ENCODE results near the gene TMEM39A.
A peak's percentile ranks its signal among the peaks of the same experiment; 100 is the strongest.

Gene TMEM39A

GRCh38 chr3:119463171-119464169, at the start of gene TMEM39A:
TSS of gene TMEM39A (minus strand) at chr3:119463615. CDS start at chr3:119462074, 1,541 bp downstream.
- Histone ChIP-seq H3K36me3 (peaks cover 32% of the 10 kb centered on the region), H3K4me2 (peak within 1 kb of the TSS; percentile 92), H3K9me3 (no peaks in the 10 kb centered on the region), H3K27me3 (no peaks in the 10 kb centered on the region), H3K9ac (peak within 1 kb of the TSS; percentile 89), H3K27ac (peak within 1 kb of the TSS; percentile 81), H3K4me1 (peaks cover 26% of the 10 kb centered on the region), H3K4me3 (peak within 1 kb of the TSS; percentile 84), H4K20me1 (no peaks in the 10 kb centered on the region)
- no peak for TF ChIP-seq Cebpa-rat (IDR thresholded peaks at IDR 0.05)

- Histone ChIP-seq H3K9me3 (no peaks in the 10 kb centered on the region), H3K36me3 (peaks cover 69% of the 10 kb centered on the region), H4K20me1 (no peaks in the 10 kb centered on the region), H3K9ac (no peak overlapping the region), H3K4me2 (no peak overlapping the region), H3K27me3 (no peaks in the 10 kb centered on the region), H3K27ac (no peak overlapping the region), H3K4me3 (no peak overlapping the region), H3K4me1 (0 out of 2 replicates have a peak, but pooled peaks cover 4% of the 10 kb centered on the region)
- no peak for TF ChIP-seq Cebpa-rat (IDR thresholded peaks at IDR 0.05)
These were observed 47.3 kb upstream of the TMEM39A start for GRCh38 chr3:119510690-119511089.

GRCh38 chr3:119508172-119508845, 44.9 kb upstream of the TMEM39A start:
- Histone ChIP-seq H3K27ac (no peak overlapping the region), H3K4me1 (0 out of 2 replicates have a peak, but pooled peaks cover 4% of the 10 kb centered on the region), H3K27me3 (no peaks in the 10 kb centered on the region), H3K9me3 (no peaks in the 10 kb centered on the region), H4K20me1 (no peaks in the 10 kb centered on the region), H3K36me3 (peaks cover 64% of the 10 kb centered on the region), H3K4me3 (no peak overlapping the region), H3K9ac (no peak overlapping the region), H3K4me2 (no peak overlapping the region)
- TF ChIP-seq Cebpa-rat (IDR thresholded peaks at IDR 0.05), result no peak

GRCh38 chr3:119507404-119507803, 44.0 kb upstream of the TMEM39A start:
- no peaks in the 10 kb centered on the region for H3K9me3 ChIP-seq
- no peaks in the 10 kb centered on the region for H3K27me3 ChIP-seq
- no peak overlapping the region for H3K9ac ChIP-seq
- no peaks in the 10 kb centered on the region for H4K20me1 ChIP-seq
- no peak for TF ChIP-seq Cebpa-rat (IDR thresholded peaks at IDR 0.05)
- H3K4me1 ChIP-seq, result 0 out of 2 replicates have a peak, but pooled peaks cover 4% of the 10 kb centered on the region
- H3K4me2 ChIP-seq, result no peak overlapping the region
- no peak overlapping the region for H3K4me3 ChIP-seq
- H3K27ac ChIP-seq, result no peak overlapping the region
- peaks cover 60% of the 10 kb centered on the region for H3K36me3 ChIP-seq

- Histone ChIP-seq H3K36me3 (peaks cover 60% of the 10 kb centered on the region), H3K9me3 (no peaks in the 10 kb centered on the region), H3K4me1 (peaks cover 4% of the 10 kb centered on the region; the same call in 1 of the 2 replicates), H3K27ac (no peak overlapping the region), H3K27me3 (no peaks in the 10 kb centered on the region), H3K9ac (no peak overlapping the region), H3K4me2 (no peak overlapping the region), H4K20me1 (no peaks in the 10 kb centered on the region), H3K4me3 (no peak overlapping the region)
- no peak for TF ChIP-seq Cebpa-rat (IDR thresholded peaks at IDR 0.05)
These were observed 43.2 kb upstream of the TMEM39A start for GRCh38 chr3:119506631-119507030.

GRCh38 chr3:119500901-119501300, 37.5 kb upstream of the TMEM39A start:
- Histone ChIP-seq H3K36me3 (peaks cover 27% of the 10 kb centered on the region), H3K9me3 (no peaks in the 10 kb centered on the region), H3K4me2 (no peak overlapping the region), H3K27me3 (no peaks in the 10 kb centered on the region), H3K27ac (no peak overlapping the region), H3K4me1 (peaks cover 33% of the 10 kb centered on the region), H3K9ac (no peak overlapping the region), H3K4me3 (no peak overlapping the region), H4K20me1 (no peaks in the 10 kb centered on the region)
- no peak for TF ChIP-seq Cebpa-rat (IDR thresholded peaks at IDR 0.05)

- Histone ChIP-seq H3K36me3 (peaks cover 21% of the 10 kb centered on the region), H3K27ac (no peak overlapping the region), H3K4me2 (peak overlapping the region; percentile 84), H3K4me3 (no peak overlapping the region), H4K20me1 (no peaks in the 10 kb centered on the region), H3K4me1 (peaks cover 33% of the 10 kb centered on the region), H3K27me3 (no peaks in the 10 kb centered on the region), H3K9ac (no peak overlapping the region), H3K9me3 (no peaks in the 10 kb centered on the region)
- TF ChIP-seq Cebpa-rat (IDR thresholded peaks at IDR 0.05), result no peak
These were observed 36.9 kb upstream of the TMEM39A start for GRCh38 chr3:119500265-119500664.

GRCh38 chr3:119498186-119499011, 35.0 kb upstream of the TMEM39A start, which contains the start of gene TIMMDC1:
TSS of gene TIMMDC1 (plus strand) at chr3:119498547. CDS start at chr3:119498734, 187 bp downstream.
- peak within 1 kb of the TSS; percentile 87 for H3K27ac ChIP-seq
- H4K20me1 ChIP-seq, result no peaks in the 10 kb centered on the region
- no peak for TF ChIP-seq Cebpa-rat (IDR thresholded peaks at IDR 0.05)

GRCh38 chr3:119497820-119498185, 34.4 kb upstream of the TMEM39A start:
- Histone ChIP-seq H3K27ac (peak overlapping the region; percentile 87), H3K27me3 (no peaks in the 10 kb centered on the region)
- no peak for TF ChIP-seq Cebpa-rat (IDR thresholded peaks at IDR 0.05)

More at GRCh38 chr3:119498186-119499011, 35.0 kb upstream of the TMEM39A start, which contains the start of gene TIMMDC1:
- Histone ChIP-seq H3K9ac (peak within 1 kb of the TSS; percentile 89), H3K36me3 (peaks cover 7% of the 10 kb centered on the region; the same call in 1 of the 2 replicates), H3K4me1 (peaks cover 33% of the 10 kb centered on the region), H3K9me3 (no peaks in the 10 kb centered on the region), H3K27me3 (no peaks in the 10 kb centered on the region), H3K4me3 (peak within 1 kb of the TSS; percentile 80), H3K4me2 (peak within 1 kb of the TSS; percentile 84)

More at GRCh38 chr3:119497820-119498185, 34.4 kb upstream of the TMEM39A start:
- no peaks in the 10 kb centered on the region for H4K20me1 ChIP-seq
- H3K9ac ChIP-seq, result peak overlapping the region; percentile 89
- peak overlapping the region; percentile 77 for H3K4me2 ChIP-seq
- peaks cover 7% of the 10 kb centered on the region; the same call in 1 of the 2 replicates for H3K36me3 ChIP-seq
- H3K9me3 ChIP-seq, result no peaks in the 10 kb centered on the region
- peak overlapping the region; percentile 80 for H3K4me3 ChIP-seq
- peaks cover 33% of the 10 kb centered on the region for H3K4me1 ChIP-seq

Data from BLaER1 (cell line).